H1 (cell line): ENCODE measurements around the gene CLIP3. TPM values are rescaled to one million over a fixed set of nuclear protein-coding genes. Genes with fewer than 3 reads are reported as not detected.

ENCODE experiments used
- CTCF ChIA-PET: fragments of 300-600 bp; sonication (Branson Sonifier 250); formaldehyde crosslinking; loops from one replicate; lab custom pipeline; 2021; ENCODE audit not compliant: partially characterized antibody; lab: Charles Lee
- POLR2A ChIA-PET: fragments of 300-600 bp; sonication (Branson Sonifier 250); formaldehyde crosslinking; loops from one replicate; lab custom pipeline; 2021; ENCODE audit warnings: inconsistent platforms; ENCODE audit not compliant: partially characterized antibody; lab: Charles Lee
- DNase-seq, 2 experiments: peaks; one replicate each; pipeline versions ENCODE4 v3.0.0 to v3.0.0-alpha.2; 2010 to 2022; ENCODE audit warnings: low spot score in 2 of 2, low read depth in 1 of 2, mixed read lengths in 1 of 2
- FAIRE-seq: peaks from 2 replicates; lab custom pipeline; 2011; peaks lifted over from hg19 to GRCh38; lab: Jason Lieb, UNC
- H2AFZ ChIP-seq: 2 replicates; pipeline ENCODE4 v1.8.1; 2012; ENCODE audit warnings: low read length, inconsistent platforms
- H2AK5ac ChIP-seq: 2 replicates; pipeline ENCODE4 v1.6.1; 2013; ENCODE audit warnings: low read depth, low read length
- H2BK120ac ChIP-seq: replicated peaks from 2 replicates; pipeline ENCODE3; 2013; ENCODE audit warnings: low read depth, low read length, inconsistent platforms
- H2BK12ac ChIP-seq: 2 replicates; pipeline ENCODE4 v1.6.1; 2013; ENCODE audit warnings: low read depth, low read length
- H2BK15ac ChIP-seq: 2 replicates; pipeline ENCODE4 v1.6.1; 2013; ENCODE audit warnings: low read length
- H2BK20ac ChIP-seq: 2 replicates; pipeline ENCODE4 v1.6.1; 2013; ENCODE audit warnings: low read length
- H2BK5ac ChIP-seq: 2 replicates; pipeline ENCODE4 v1.6.1; 2013; ENCODE audit warnings: low read depth, low read length
- H3K14ac ChIP-seq: 2 replicates; pipeline ENCODE4 v1.6.1; 2013; ENCODE audit warnings: inconsistent platforms; ENCODE audit not compliant: insufficient read length
- H3K18ac ChIP-seq: 2 replicates; pipeline ENCODE4 v1.6.1; 2013; ENCODE audit warnings: low read length; ENCODE audit errors: extremely low read depth
- H3K23ac ChIP-seq: 2 replicates; pipeline ENCODE4 v1.6.1; 2013; ENCODE audit warnings: inconsistent platforms; ENCODE audit not compliant: insufficient read length
- H3K23me2 ChIP-seq: 2 replicates; pipeline ENCODE4 v1.6.1; 2013; ENCODE audit warnings: low read depth, low read length
- H3K27ac ChIP-seq: 2 replicates; pipeline ENCODE4 v1.6.1; 2011; ENCODE audit warnings: low read depth, low read length, inconsistent platforms
- H3K27me3 ChIP-seq, 4 experiments: replicated peaks in 1 of 4; 1 replicate in 1 of 4; 2 replicates in 3 of 4; pipeline versions ENCODE4 v1.6.1 to v1.8.1; 2011 to 2013; ENCODE audit warnings: low read length in 3 of 4, mild to moderate bottlenecking in 3 of 4, inconsistent platforms in 2 of 4, mixed read lengths in 2 of 4, moderate library complexity in 1 of 4; ENCODE audit not compliant: control insufficient read depth in 3 of 4, insufficient read depth in 3 of 4; ENCODE audit errors: extremely low read depth in 1 of 4
- H3K36me3 ChIP-seq, 4 experiments: 2 replicates each; pipeline versions ENCODE4 v1.6.1 to v1.8.1; 2011 to 2013; ENCODE audit warnings: mild to moderate bottlenecking in 4 of 4, low read length in 3 of 4, moderate library complexity in 2 of 4, control low read depth in 1 of 4, inconsistent platforms in 1 of 4; ENCODE audit not compliant: insufficient read depth in 4 of 4, control insufficient read depth in 2 of 4
- H3K4ac ChIP-seq: replicated peaks from 2 replicates; pipeline ENCODE3; 2013; ENCODE audit warnings: low read length, low read depth, mixed read lengths, inconsistent platforms; ENCODE audit not compliant: insufficient read length
- H3K4me1 ChIP-seq, 4 experiments: replicated peaks in 1 of 4; 1 replicate in 1 of 4; 2 replicates in 3 of 4; pipeline versions ENCODE4 v1.6.1 to v1.8.1; 2011 to 2013; ENCODE audit warnings: low read length in 3 of 4, inconsistent platforms in 2 of 4, mixed read lengths in 1 of 4; ENCODE audit not compliant: insufficient read depth in 4 of 4, control insufficient read depth in 3 of 4
- H3K4me2 ChIP-seq, 2 experiments: 2 replicates each; pipeline versions ENCODE4 v1.6.1 to v1.8.1; 2011 to 2013; ENCODE audit warnings: low read depth in 2 of 2, low read length in 2 of 2, control low read depth in 1 of 2, inconsistent platforms in 1 of 2, mild to moderate bottlenecking in 1 of 2; ENCODE audit not compliant: insufficient read depth in 1 of 2
- H3K4me3 ChIP-seq, 4 experiments: fragments of 200-600, 300-600 bp in 1 of 4; sonication (generic), shearing (Covaris generic), sonication (Bioruptor Twin) in 1 of 4; 2 replicates each; pipeline versions ENCODE4 v1.5.1 to v1.8.1; 2011 to 2016; ENCODE audit warnings: low read length in 4 of 4, low read depth in 3 of 4, control low read depth in 2 of 4, inconsistent platforms in 2 of 4, mild to moderate bottlenecking in 2 of 4, mixed read lengths in 1 of 4, moderate library complexity in 1 of 4; ENCODE audit not compliant: insufficient read depth in 2 of 4; ENCODE audit errors: extremely low read depth in 1 of 4
- H3K56ac ChIP-seq: replicated peaks from 2 replicates; pipeline ENCODE3; 2013; ENCODE audit warnings: low read depth, mild to moderate bottlenecking, mixed read lengths, low read length, inconsistent platforms; ENCODE audit not compliant: insufficient read length
- H3K79me1 ChIP-seq: 2 replicates; pipeline ENCODE4 v1.6.1; 2013; ENCODE audit warnings: low read depth, low read length, control low read depth
- H3K79me2 ChIP-seq, 2 experiments: 2 replicates each; pipeline versions ENCODE4 v1.6.1 to v1.8.1; 2012 to 2013; ENCODE audit warnings: low read length in 2 of 2, mild to moderate bottlenecking in 2 of 2, inconsistent platforms in 1 of 2; ENCODE audit not compliant: insufficient read depth in 2 of 2, control insufficient read depth in 1 of 2
- H3K9ac ChIP-seq, 4 experiments: replicated peaks in 1 of 4; 1 replicate in 1 of 4; 2 replicates in 3 of 4; pipeline versions ENCODE4 v1.6.1 to v1.8.1; 2011 to 2013; ENCODE audit warnings: low read depth in 3 of 4, low read length in 3 of 4, control low read depth in 2 of 4, mild to moderate bottlenecking in 2 of 4, moderate library complexity in 2 of 4, inconsistent platforms in 1 of 4; ENCODE audit errors: extremely low read depth in 1 of 4
- H3K9me3 ChIP-seq, 2 experiments: 2 replicates each; pipeline versions ENCODE4 v1.6.1 to v1.8.1; 2012 to 2013; ENCODE audit warnings: mild to moderate bottlenecking in 2 of 2, moderate library complexity in 2 of 2, control low read depth in 1 of 2, inconsistent platforms in 1 of 2, low read depth in 1 of 2, low read length in 1 of 2, mixed read lengths in 1 of 2; ENCODE audit not compliant: insufficient read depth in 2 of 2
- H4K20me1 ChIP-seq, 2 experiments: replicated peaks in 1 of 2; 2 replicates each; pipeline versions ENCODE3 to v1.8.1; 2011 to 2013; ENCODE audit warnings: inconsistent platforms in 2 of 2, low read length in 2 of 2, mild to moderate bottlenecking in 1 of 2; ENCODE audit not compliant: insufficient read depth in 2 of 2, control insufficient read depth in 1 of 2
- H4K5ac ChIP-seq: 2 replicates; pipeline ENCODE4 v1.6.1; 2013; ENCODE audit warnings: low read length, low read depth, mixed read lengths, inconsistent platforms; ENCODE audit not compliant: insufficient read length
- H4K8ac ChIP-seq: 2 replicates; pipeline ENCODE4 v1.8.0; 2013; ENCODE audit warnings: mild to moderate bottlenecking, moderate library complexity, low read length, inconsistent platforms; ENCODE audit not compliant: insufficient read depth; ENCODE audit errors: extremely low read depth
- H4K91ac ChIP-seq: replicated peaks from 2 replicates; pipeline ENCODE3; 2013; ENCODE audit warnings: low read length, mixed read lengths, inconsistent platforms; ENCODE audit not compliant: insufficient read length
- KDM4A ChIP-seq: IDR thresholded peaks from one replicate; pipeline ENCODE4 v1.7.1; 2012; ENCODE audit warnings: low read depth, mild to moderate bottlenecking, moderate library complexity, low read length, inconsistent platforms; ENCODE audit not compliant: severe bottlenecking
- MAX ChIP-seq: IDR thresholded peaks from 2 replicates; pipeline ENCODE4 v1.6.1; 2012; ENCODE audit warnings: inconsistent platforms
- PHF8 ChIP-seq: fragments of 200-600 bp; sonication (generic); conservative IDR thresholded peaks from 2 replicates; pipeline ENCODE4 v1.7.1; 2012; ENCODE audit warnings: low read depth, mild to moderate bottlenecking, inconsistent platforms, low read length, moderate library complexity
- POLR2A ChIP-seq, 2 experiments: IDR thresholded peaks; 1 replicate in 1 of 2; 2 replicates in 1 of 2; pipeline ENCODE4 v1.6.1; 2011; ENCODE audit warnings: low read depth in 2 of 2, low read length in 2 of 2, mild to moderate bottlenecking in 2 of 2; ENCODE audit errors: control extremely low read depth in 1 of 2
- POLR2AphosphoS5 ChIP-seq: IDR thresholded peaks from 2 replicates; pipeline ENCODE4 v1.6.1; 2011; ENCODE audit warnings: low read depth, low read length
- RAD21 ChIP-seq, 2 experiments: IDR thresholded peaks in 1 of 2; conservative IDR thresholded peaks in 1 of 2; 2 replicates each; pipeline ENCODE4 v1.6.1; 2011; ENCODE audit warnings: low read depth in 2 of 2, low read length in 2 of 2, improper control_type of control experiment in 1 of 2, inconsistent platforms in 1 of 2, mild to moderate bottlenecking in 1 of 2, moderate library complexity in 1 of 2
- SIN3A ChIP-seq, 2 experiments: IDR thresholded peaks in 1 of 2; conservative IDR thresholded peaks in 1 of 2; 2 replicates each; pipeline ENCODE4 v1.6.1; 2011 to 2012; ENCODE audit warnings: low read length in 2 of 2, improper control_type of control experiment in 1 of 2, low read depth in 1 of 2, mild to moderate bottlenecking in 1 of 2
- TAF1 ChIP-seq: IDR thresholded peaks from 2 replicates; pipeline ENCODE4 v1.6.1; 2011; ENCODE audit warnings: mild to moderate bottlenecking, low read depth, low read length
- USF2 ChIP-seq: IDR thresholded peaks from 2 replicates; pipeline ENCODE4 v1.6.1; 2011; ENCODE audit warnings: low read length, improper control_type of control experiment
- WGBS, 2 experiments: shearing (Covaris generic) in 1 of 2; methylation state at CpG; one replicate each; pipeline versions ENCODE4 v1.1.6 to v1.1.7; 2013 to 2015; ENCODE audit warnings: low lambda C conversion rate in 2 of 2, mixed read lengths in 2 of 2, inconsistent platforms in 1 of 2, low coverage in 1 of 2, missing lambda C conversion rate in 1 of 2; ENCODE audit not compliant: insufficient replicate concordance in 2 of 2, insufficient coverage in 1 of 2, insufficient read length in 1 of 2; ENCODE audit errors: extremely low coverage in 1 of 2, missing lambda C conversion rate in 1 of 2; 5-methylcytosine and 5-hydroxymethylcytosine counted together
- polyA plus RNA-seq, 7 experiments: library from polyadenylated mRNA; depleted of rRNA in 3 of 7; stranded (reverse) in 5 of 7; unstranded in 2 of 7; fragments of >200 nt in 5 of 7; fragments of 200-250 nt in 2 of 7; gene quantifications; 1 replicate in 5 of 7; 2 replicates in 1 of 7; 4 replicates in 1 of 7; pipeline versions ENCODE4 v1.2.1 to v1.2.3, GENCODE V29; 2011 to 2013; ENCODE audit warnings: missing spikeins in 2 of 7, mixed read lengths in 2 of 7
- total RNA-seq: library from RNA; stranded (reverse); fragmentation: NEBNext Ultra II Directional; extraction: Animal tissue kit (Norgen Biotek cat#: 25700); gene quantifications from 2 replicates; pipeline ENCODE4 v1.2.1, GENCODE V29; 2021

Gene CLIP3
- total and polyA plus RNA-seq, 2 of the 8 experiments (the other 6 are each of a cell fraction or from before 2014, with no cell fraction given) = 5.9 to 21.7 TPM

- H3K56ac ChIP-seq = peak within 1 kb of the TSS; percentile 51
- peak within 1 kb of the TSS; percentile 76; the same call in 1 of the 2 replicates for H2BK5ac ChIP-seq
- H3K79me2 ChIP-seq = no peaks in the 10 kb centered on the region
- H2AFZ ChIP-seq = no peak within 1 kb of the TSS
- peak within 1 kb of the TSS; percentile 71 for H3K4ac ChIP-seq
- no peak within 1 kb of the TSS; the same call in 1 of the 2 replicates for H2AK5ac ChIP-seq
- H2BK20ac ChIP-seq = 0 out of 2 replicates have a peak within 1 kb of the TSS, but pooled peaks have one; percentile 61
- H3K27me3 ChIP-seq = no peaks in the 10 kb centered on the region
- H3K9me3 ChIP-seq = no peaks in the 10 kb centered on the region
- H4K20me1 ChIP-seq = no peaks in the 10 kb centered on the region
- H3K18ac ChIP-seq = peak within 1 kb of the TSS; percentile 97
- H2BK12ac ChIP-seq = peak within 1 kb of the TSS; percentile 39; the same call in 1 of the 2 replicates
- peak within 1 kb of the TSS; percentile 42 to 78 (median 52) for H3K4me3 ChIP-seq
- FAIRE-seq (peak; percentile 88), DNase-seq (peak in 1 of 2 experiments; percentile 81)
- peak within 1 kb of the TSS; percentile 76 for H4K5ac ChIP-seq
- no peak within 1 kb of the TSS for H3K23ac ChIP-seq
- POLR2A ChIA-PET = interaction anchor here (0.6 to 1.9 kb wide), 14 partner anchors 9 to 376 kb away, joined by 3 to 10 read pairs (median 4); partner anchors contain the start of genes CLIP3, SDHAF1, THAP8 and WDR62
- CTCF ChIA-PET = interaction anchor here (0.5 to 2.3 kb wide), 6 partner anchors 11 to 407 kb away, joined by 3 to 19 read pairs (median 3); no protein-coding TSS in a partner anchor
- H3K23me2 ChIP-seq = peaks cover 12% of the 10 kb centered on the region
- peaks cover 0 to 16% (median 8%) of the 10 kb centered on the region in 4 experiments; a peak in 5 of 7 replicates for H3K4me1 ChIP-seq
- peak within 1 kb of the TSS; percentile 57 to 78 for H3K4me2 ChIP-seq
- peak within 1 kb of the TSS in 2 of 4 experiments; percentile 35 to 41; a peak in 4 of 7 replicates for H3K9ac ChIP-seq
- peak within 1 kb of the TSS; percentile 88 for H4K91ac ChIP-seq
- H2BK15ac ChIP-seq = peak within 1 kb of the TSS; percentile 46; the same call in 1 of the 2 replicates
- no peak within 1 kb of the TSS for H2BK120ac ChIP-seq
- H3K79me1 ChIP-seq = no peaks in the 10 kb centered on the region
- H4K8ac ChIP-seq = peak within 1 kb of the TSS; percentile 77; the same call in 1 of the 2 replicates
- no peak within 1 kb of the TSS for H3K14ac ChIP-seq
- H3K36me3 ChIP-seq = peaks cover 0 to 4% (median 0%) of the 10 kb centered on the region in 4 experiments; a peak in 2 of 8 replicates
- 20% methylated on average over 17 of the region's 19 CpGs; no CpG with 5 or more reads in 1 of the 2 experiments for WGBS, 2 experiments
- no peak within 1 kb of the TSS; the same call in 1 of the 2 replicates for H3K27ac ChIP-seq
- TF ChIP-seq POLR2AphosphoS5 (peak; percentile 28; the same call in 1 of the 2 replicates), MAX (peak; percentile 53), PHF8 (peak; percentile 56; the same call in 1 of the 2 replicates), SIN3A (conservative IDR thresholded peaks at IDR 0.05 in 1 of 2, IDR thresholded peaks at IDR 0.05 in 1 of 2; ENCODE audit: low read depth in 1 of 2, low read length in 2 of 2) (peak; percentile 30 to 60; a peak in 1 of 4 replicates), RAD21 (IDR thresholded peaks at IDR 0.05 in 1 of 2, conservative IDR thresholded peaks at IDR 0.05 in 1 of 2; ENCODE audit: low read depth in 2 of 2, low read length in 2 of 2) (no peak), TAF1 (no peak), POLR2A (IDR thresholded peaks at IDR 0.05; ENCODE audit: control extremely low read depth in 1 of 2, low read depth in 2 of 2, low read length in 2 of 2) (peak in 1 of 2 experiments; percentile 67; a peak in 2 of 3 replicates), KDM4A (peak; percentile 51), USF2 (no peak)
Observed at GRCh38 chr19:36008336-36008978, 24.2 kb downstream of the CLIP3 start, which contains the start of gene SYNE4. Gene SYNE4 (minus strand): TSS chr19:36008813. CDS start chr19:36008681, 132 bp downstream.
